GM10248 (cell line): ENCODE data around the gene GIMAP5.

Source experiments
- CTCF ChIA-PET: fragments of 300-600 bp; sonication (Branson Sonifier 250); formaldehyde crosslinking; extraction: SDS; loops from one replicate; lab custom pipeline; 2021; ENCODE audit warnings: antibody characterized with exemption; lab: Yijun Ruan, JAX
- POLR2A ChIA-PET: fragments of 350-650 bp; sonication (Branson Sonifier 250); formaldehyde crosslinking; extraction: SDS; loops from one replicate; lab custom pipeline; 2020; ENCODE audit warnings: antibody characterized with exemption; lab: Yijun Ruan, JAX
- DNase-seq: peaks from one replicate; pipeline ENCODE4 v3.0.0; 2012; ENCODE audit errors: extremely low spot score
- TF ChIP-seq, protein P1 (sequence below): IDR thresholded peaks from 2 replicates; pipeline ENCODE4 v1.5.1; 2012; ENCODE audit warnings: mild to moderate bottlenecking, low read depth; ENCODE audit errors: extremely low read depth, missing control alignments, control extremely low read depth

The GIMAP5 gene

DNA sequence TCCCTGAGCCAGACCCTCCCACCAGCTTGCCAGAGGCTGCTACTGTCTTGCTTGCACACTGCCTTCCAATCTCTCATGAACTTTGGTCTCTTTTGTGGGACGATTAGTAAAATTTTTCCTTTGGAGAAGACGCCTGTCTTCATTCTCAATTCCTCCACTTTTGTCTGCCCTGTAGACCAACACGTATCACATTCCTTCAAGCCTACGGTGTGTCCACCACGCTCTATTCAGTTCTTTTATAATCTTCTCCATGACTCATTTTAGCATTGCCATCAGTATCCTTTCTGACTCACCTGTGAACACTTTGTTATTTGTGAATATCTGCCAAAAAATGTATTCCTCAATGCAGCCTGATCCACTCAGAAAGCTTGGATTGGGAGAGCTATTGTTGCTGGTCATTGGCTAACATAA lies 1.4 kb downstream of the GIMAP5 start:
- POLR2A ChIA-PET: no interaction called here
- CTCF ChIA-PET: interaction anchor here (1.1 to 3.0 kb wide), 2 partner anchors 10 to 18 kb away, joined by 3 to 14 read pairs; no protein-coding TSS in a partner anchor
- TF ChIP-seq, protein P1, sequence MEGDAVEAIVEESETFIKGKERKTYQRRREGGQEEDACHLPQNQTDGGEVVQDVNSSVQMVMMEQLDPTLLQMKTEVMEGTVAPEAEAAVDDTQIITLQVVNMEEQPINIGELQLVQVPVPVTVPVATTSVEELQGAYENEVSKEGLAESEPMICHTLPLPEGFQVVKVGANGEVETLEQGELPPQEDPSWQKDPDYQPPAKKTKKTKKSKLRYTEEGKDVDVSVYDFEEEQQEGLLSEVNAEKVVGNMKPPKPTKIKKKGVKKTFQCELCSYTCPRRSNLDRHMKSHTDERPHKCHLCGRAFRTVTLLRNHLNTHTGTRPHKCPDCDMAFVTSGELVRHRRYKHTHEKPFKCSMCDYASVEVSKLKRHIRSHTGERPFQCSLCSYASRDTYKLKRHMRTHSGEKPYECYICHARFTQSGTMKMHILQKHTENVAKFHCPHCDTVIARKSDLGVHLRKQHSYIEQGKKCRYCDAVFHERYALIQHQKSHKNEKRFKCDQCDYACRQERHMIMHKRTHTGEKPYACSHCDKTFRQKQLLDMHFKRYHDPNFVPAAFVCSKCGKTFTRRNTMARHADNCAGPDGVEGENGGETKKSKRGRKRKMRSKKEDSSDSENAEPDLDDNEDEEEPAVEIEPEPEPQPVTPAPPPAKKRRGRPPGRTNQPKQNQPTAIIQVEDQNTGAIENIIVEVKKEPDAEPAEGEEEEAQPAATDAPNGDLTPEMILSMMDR: no peak
- no peak for DNase-seq

DNA sequence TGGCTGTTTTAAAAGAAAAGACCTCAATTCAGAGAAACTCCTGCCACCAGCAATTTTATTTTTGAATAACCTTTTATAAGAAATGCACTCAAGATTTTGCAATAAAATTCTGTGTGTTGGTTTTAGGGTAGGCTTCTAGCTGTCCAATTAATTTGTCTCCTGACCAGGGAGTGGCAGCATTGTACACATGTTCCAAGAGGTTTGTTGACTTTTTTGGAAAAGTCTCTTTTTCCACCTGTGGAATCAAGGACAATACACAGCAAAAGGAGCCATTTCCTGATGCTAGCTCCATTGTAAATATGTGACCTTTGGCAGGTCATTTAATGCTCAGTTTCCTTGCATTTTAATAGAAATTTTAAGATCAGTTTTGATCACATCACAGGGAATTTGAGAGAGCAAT lies 1.8 kb downstream of the GIMAP5 start:
- ChIA-PET POLR2A (no interaction called here), CTCF (interaction anchor here (1.1 to 3.0 kb wide), 2 partner anchors 9 to 18 kb away, joined by 3 to 14 read pairs; no protein-coding TSS in a partner anchor)
- TF ChIP-seq, protein P1: peak; percentile 23
- DNase-seq: no peak

- DNase-seq: no peak
- TF ChIP-seq, protein P1: no peak
- ChIA-PET POLR2A (no interaction called here), CTCF (interaction anchor here (3.0 kb wide), 1 partner anchor 8 kb away, joined by 14 read pairs; no protein-coding TSS in a partner anchor)
Observed at GRCh38 chr7:150740053-150740452, 2.8 kb downstream of the GIMAP5 start.

DNA sequence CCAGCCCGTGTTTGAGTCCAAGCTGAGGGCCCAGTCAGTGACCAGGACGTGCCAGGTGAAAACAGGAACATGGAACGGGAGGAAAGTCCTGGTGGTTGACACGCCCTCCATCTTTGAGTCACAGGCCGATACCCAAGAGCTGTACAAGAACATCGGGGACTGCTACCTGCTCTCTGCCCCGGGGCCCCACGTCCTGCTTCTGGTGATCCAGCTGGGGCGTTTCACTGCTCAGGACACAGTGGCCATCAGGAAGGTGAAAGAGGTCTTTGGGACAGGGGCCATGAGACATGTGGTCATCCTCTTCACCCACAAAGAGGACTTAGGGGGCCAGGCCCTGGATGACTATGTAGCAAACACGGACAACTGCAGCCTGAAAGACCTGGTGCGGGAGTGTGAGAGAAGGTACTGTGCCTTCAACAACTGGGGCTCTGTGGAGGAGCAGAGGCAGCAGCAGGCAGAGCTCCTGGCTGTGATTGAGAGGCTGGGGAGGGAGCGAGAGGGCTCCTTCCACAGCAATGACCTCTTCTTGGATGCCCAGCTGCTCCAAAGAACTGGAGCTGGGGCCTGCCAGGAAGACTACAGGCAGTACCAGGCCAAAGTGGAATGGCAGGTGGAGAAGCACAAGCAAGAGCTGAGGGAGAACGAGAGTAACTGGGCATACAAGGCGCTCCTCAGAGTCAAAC lies 5.2 kb downstream of the GIMAP5 start:
- ChIA-PET CTCF (interaction anchor here (1.2 to 2.3 kb wide), 7 partner anchors 9 to 293 kb away, joined by 3 to 13 read pairs (median 5); no protein-coding TSS in a partner anchor), POLR2A (no interaction called here)
- no peak for DNase-seq
- TF ChIP-seq, protein P1: no peak

GRCh38 chr7:150744041-150744656 lies 6.9 kb downstream of the GIMAP5 start:
- CTCF ChIA-PET: interaction anchor here (0.7 to 1.8 kb wide), 3 partner anchors 19 to 295 kb away, joined by 3 to 7 read pairs (median 3); no protein-coding TSS in a partner anchor
- TF ChIP-seq, protein P1: no peak
- DNase-seq: no peak
- POLR2A ChIA-PET: interaction anchor here (0.6 kb wide), 2 partner anchors 149 to 158 kb away, joined by 4 to 6 read pairs; no protein-coding TSS in a partner anchor

DNA sequence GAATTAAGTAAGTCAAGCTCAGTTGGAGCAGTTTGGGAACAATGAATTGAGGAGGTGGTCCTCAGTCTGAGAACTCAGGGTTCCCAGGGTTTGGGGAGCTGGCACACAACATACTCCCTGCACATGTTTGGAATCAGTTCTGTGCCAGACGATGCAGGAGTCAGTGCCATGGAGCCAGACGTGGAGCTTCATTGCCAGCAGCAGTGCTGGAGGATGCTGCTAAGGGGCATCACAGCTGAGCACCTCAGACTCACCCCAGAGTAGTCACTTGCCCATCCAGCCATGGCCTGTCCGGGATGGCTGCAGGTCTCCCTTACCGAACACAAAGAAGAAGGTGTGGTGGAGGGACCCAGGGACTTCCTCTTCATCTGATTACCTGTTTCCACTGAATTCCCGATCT lies 7.9 kb downstream of the GIMAP5 start:
- TF ChIP-seq, protein P1: no peak
- no peak for DNase-seq
- ChIA-PET POLR2A (no interaction called here), CTCF (interaction anchor here (0.7 to 1.9 kb wide), 3 partner anchors 9 to 241 kb away, joined by 3 to 4 read pairs (median 3); no protein-coding TSS in a partner anchor)
